Measurements from ENCODE around the gene KCTD2.
"Not testable (repeated sequence)": the region's sequence is repeated elsewhere in the genome, so short reads cannot be mapped to it uniquely, and the experiment has no call there.

Gene KCTD2

DNA sequence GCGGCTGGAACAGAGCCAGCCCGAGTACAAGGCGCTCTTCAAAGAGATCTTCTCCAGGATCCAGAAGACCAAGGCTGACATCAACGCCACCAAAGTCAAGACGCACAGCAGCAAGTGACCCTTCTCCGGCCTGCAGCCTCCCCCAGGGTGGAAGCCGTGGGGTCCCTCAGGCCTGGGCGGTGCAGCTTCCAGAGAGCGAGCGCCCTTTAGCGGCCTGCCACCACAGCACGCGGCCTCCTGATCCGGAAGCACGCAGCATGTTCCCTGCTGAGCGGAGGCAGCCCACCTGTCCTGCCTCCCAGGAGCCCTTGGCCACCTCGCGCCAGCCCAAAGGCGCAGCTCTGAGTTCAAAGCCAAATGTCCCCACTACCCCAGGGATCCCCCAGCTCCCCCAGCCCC, 43.1 kb upstream of the KCTD2 start:
- TF ChIP-seq, protein P1, sequence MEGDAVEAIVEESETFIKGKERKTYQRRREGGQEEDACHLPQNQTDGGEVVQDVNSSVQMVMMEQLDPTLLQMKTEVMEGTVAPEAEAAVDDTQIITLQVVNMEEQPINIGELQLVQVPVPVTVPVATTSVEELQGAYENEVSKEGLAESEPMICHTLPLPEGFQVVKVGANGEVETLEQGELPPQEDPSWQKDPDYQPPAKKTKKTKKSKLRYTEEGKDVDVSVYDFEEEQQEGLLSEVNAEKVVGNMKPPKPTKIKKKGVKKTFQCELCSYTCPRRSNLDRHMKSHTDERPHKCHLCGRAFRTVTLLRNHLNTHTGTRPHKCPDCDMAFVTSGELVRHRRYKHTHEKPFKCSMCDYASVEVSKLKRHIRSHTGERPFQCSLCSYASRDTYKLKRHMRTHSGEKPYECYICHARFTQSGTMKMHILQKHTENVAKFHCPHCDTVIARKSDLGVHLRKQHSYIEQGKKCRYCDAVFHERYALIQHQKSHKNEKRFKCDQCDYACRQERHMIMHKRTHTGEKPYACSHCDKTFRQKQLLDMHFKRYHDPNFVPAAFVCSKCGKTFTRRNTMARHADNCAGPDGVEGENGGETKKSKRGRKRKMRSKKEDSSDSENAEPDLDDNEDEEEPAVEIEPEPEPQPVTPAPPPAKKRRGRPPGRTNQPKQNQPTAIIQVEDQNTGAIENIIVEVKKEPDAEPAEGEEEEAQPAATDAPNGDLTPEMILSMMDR (IDR thresholded peaks at IDR 0.05; ENCODE audit: control insufficient read depth, insufficient read depth, low read depth, low read length, missing control alignments), result no peak
- no peak overlapping the region for H3K4me3 ChIP-seq (ENCODE audit: control insufficient read depth, low read depth, low read length)
- no peak for DNase-seq (ENCODE audit: low read depth)

DNA sequence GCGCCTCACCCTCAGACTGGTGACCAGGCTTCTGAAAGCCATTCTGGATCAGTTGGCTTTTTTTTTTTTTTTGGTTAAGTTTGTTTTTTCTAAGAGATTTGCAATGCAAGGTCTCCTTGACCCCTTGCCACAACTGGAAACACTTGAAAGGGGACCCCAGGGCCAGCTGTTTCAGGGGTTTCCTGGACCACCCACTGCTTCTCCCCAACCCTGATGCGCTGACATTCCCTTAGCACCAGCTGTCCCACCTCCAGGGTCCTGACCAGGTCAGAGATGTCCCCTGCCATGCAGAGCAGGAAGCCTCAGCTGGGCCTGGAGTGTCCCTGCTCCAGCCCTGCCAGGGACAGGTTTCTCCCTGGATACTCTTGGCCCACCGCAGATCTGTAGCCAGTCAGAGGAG, 42.7 kb upstream of the KCTD2 start:
- no peak overlapping the region for H3K4me3 ChIP-seq (ENCODE audit: control insufficient read depth, low read depth, low read length)
- TF ChIP-seq, protein P1 (IDR thresholded peaks at IDR 0.05; ENCODE audit: control insufficient read depth, insufficient read depth, low read depth, low read length, missing control alignments), result no peak
- DNase-seq (ENCODE audit: low read depth), result no peak

DNA sequence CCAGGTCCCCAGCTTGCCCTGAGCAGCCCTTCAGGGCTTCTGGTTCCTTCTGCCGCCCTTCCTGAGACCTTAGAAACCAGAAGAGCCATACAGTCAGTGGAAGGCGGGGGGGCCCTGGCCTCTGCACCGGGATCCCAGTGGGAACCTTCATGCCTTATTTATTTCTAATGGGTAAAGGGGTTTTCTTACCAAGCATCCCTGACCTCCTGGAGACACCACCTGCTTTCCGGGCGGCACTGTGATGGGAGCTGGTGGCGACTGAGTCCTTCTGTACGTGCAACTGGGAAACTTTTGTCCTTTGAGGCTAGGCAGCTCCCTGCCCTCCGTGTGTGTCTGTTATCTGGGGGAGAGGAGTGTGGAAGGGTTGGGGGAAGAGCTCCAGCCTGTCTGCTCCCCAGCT, 41.7 kb upstream of the KCTD2 start:
- no peak overlapping the region for H3K4me3 ChIP-seq (ENCODE audit: control insufficient read depth, low read depth, low read length)
- no peak for DNase-seq (ENCODE audit: low read depth)
- TF ChIP-seq, protein P1 (IDR thresholded peaks at IDR 0.05; ENCODE audit: control insufficient read depth, insufficient read depth, low read depth, low read length, missing control alignments), result no peak

- DNase-seq (ENCODE audit: low read depth); H3K4me3 ChIP-seq (ENCODE audit: control insufficient read depth, low read depth, low read length): not testable (repeated sequence)
These were observed 40.9 kb upstream of the KCTD2 start for GRCh38 chr17:75006084-75006483.

DNA sequence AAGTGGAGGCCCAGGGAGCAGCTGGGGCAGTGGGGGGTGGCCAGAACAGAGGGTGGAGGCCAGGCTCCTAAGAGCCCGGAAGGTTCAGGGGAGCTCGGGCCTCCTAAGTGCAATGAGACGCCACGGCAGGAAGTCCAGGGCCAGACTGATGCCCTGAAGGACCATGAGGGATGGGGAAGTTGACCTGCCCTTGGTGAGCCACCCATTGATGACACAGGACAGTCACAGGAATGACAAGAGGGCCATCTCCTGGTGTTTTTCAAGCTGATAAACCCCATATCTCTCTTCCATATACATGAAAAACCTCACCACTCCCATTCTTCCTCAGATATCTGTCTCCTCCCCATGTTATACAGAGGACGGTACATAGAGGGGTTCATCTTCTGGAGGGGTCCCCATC, 40.4 kb upstream of the KCTD2 start:
- DNase-seq (ENCODE audit: low read depth), result no peak
- TF ChIP-seq, protein P1 (IDR thresholded peaks at IDR 0.05; ENCODE audit: control insufficient read depth, insufficient read depth, low read depth, low read length, missing control alignments), result no peak
- H3K4me3 ChIP-seq (ENCODE audit: control insufficient read depth, low read depth, low read length), result no peak overlapping the region

- TF ChIP-seq, protein P1 (IDR thresholded peaks at IDR 0.05; ENCODE audit: control insufficient read depth, insufficient read depth, low read depth, low read length, missing control alignments), result no peak
- no peak for DNase-seq (ENCODE audit: low read depth)
- no peak overlapping the region for H3K4me3 ChIP-seq (ENCODE audit: control insufficient read depth, low read depth, low read length)
These were observed 38.7 kb upstream of the KCTD2 start for GRCh38 chr17:75008373-75008772.

DNA sequence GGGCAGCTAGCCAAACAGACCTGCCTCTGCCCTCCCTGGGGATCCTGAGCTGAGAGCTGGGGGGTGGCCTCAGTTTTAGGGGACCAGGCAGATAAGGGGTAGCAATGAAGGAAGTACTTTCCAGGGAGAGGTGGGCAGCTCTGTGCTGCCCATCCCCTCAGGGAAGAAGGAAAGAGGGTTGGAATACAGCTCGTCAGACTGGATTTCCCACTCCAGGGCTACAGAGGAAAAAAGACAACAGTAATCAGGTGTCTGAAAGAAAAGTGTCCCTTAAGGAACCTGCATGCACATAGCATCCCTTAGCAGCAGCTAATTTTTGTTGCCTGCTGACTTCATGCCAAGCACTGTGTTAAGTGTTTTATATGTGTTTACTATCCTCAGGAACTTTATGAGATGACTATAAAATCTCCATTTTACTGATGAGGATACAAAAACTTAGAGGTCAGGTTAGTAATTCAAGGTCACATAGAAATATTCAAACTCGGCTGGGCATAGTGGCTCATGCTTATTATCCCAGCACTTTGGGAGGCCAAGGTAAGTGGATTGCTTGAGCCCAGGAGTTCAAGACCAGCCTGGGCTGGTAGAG, 37.8 kb upstream of the KCTD2 start:
- TF ChIP-seq, protein P1 (IDR thresholded peaks at IDR 0.05; ENCODE audit: control insufficient read depth, insufficient read depth, low read depth, low read length, missing control alignments), result no peak
- no peak overlapping the region for H3K4me3 ChIP-seq (ENCODE audit: control insufficient read depth, low read depth, low read length)
- DNase-seq (ENCODE audit: low read depth), result no peak
